Fibroblast of skin of left quadriceps (primary cell): ENCODE data around the gene DYNC2I2.
"Not testable (repeated sequence)": the region's sequence is repeated elsewhere in the genome, so short reads cannot be mapped to it uniquely, and the experiment has no call there.

Experiments
- DNase-seq, 2 experiments: peaks; one replicate each; pipeline ENCODE4 v3.0.0-alpha.2; 2013; ENCODE audit warnings: low read depth in 2 of 2

DYNC2I2 gene

GRCh38 chr9:128656416-128657343 lies at the start of gene DYNC2I2:
Gene DYNC2I2 (minus strand): TSS chr9:128656847. CDS start chr9:128656726, 121 bp downstream.
- DNase-seq = peak; percentile 86 to 87

- DNase-seq = no peak
Observed at GRCh38 chr9:128706045-128706444, 49.4 kb upstream of the DYNC2I2 start.

- no peak for DNase-seq
Observed at GRCh38 chr9:128705051-128705965, 48.7 kb upstream of the DYNC2I2 start.

- no peak for DNase-seq
Observed at GRCh38 chr9:128704356-128704670, 47.7 kb upstream of the DYNC2I2 start.

- DNase-seq = no peak
Observed at GRCh38 chr9:128703616-128704355, 47.1 kb upstream of the DYNC2I2 start.

GRCh38 chr9:128702949-128703615 lies 46.4 kb upstream of the DYNC2I2 start:
- no peak for DNase-seq

GRCh38 chr9:128702445-128702948 lies 45.9 kb upstream of the DYNC2I2 start, which contains the start of gene PKN3:
Gene PKN3 (plus strand): TSS chr9:128702503. CDS start chr9:128702916, 413 bp downstream.
- DNase-seq = peak in 1 of 2 experiments; percentile 55

GRCh38 chr9:128701227-128701854 lies 44.7 kb upstream of the DYNC2I2 start:
- DNase-seq = no peak

GRCh38 chr9:128699096-128699795 lies 42.6 kb upstream of the DYNC2I2 start:
- not testable (repeated sequence) for DNase-seq

GRCh38 chr9:128696923-128697707 lies 40.5 kb upstream of the DYNC2I2 start:
- DNase-seq = no peak

- DNase-seq = no peak
Observed at GRCh38 chr9:128694344-128694743, 37.7 kb upstream of the DYNC2I2 start.

- DNase-seq = not testable (repeated sequence)
Observed at GRCh38 chr9:128693738-128694137, 37.1 kb upstream of the DYNC2I2 start.

GRCh38 chr9:128690684-128691034 lies 34.0 kb upstream of the DYNC2I2 start:
- DNase-seq = no peak

GRCh38 chr9:128689820-128690683 lies 33.4 kb upstream of the DYNC2I2 start:
- no peak for DNase-seq

GRCh38 chr9:128689293-128689774 lies 32.7 kb upstream of the DYNC2I2 start:
- no peak for DNase-seq

- peak; percentile 87 for DNase-seq
Observed at GRCh38 chr9:128688501-128689292, 32.0 kb upstream of the DYNC2I2 start, which contains the start of gene SET. Gene SET (plus strand): TSS chr9:128689222. CDS start chr9:128689583, 361 bp downstream.

- no peak for DNase-seq
Observed at GRCh38 chr9:128687453-128687852, 30.8 kb upstream of the DYNC2I2 start.
